ENCODE measurements around the gene CABLES1.
A peak's percentile ranks its signal among the peaks of the same experiment; 100 is the strongest.
"Not testable (repeated sequence)": the region's sequence is repeated elsewhere in the genome, so short reads cannot be mapped to it uniquely, and the experiment has no call there.

The CABLES1 gene

DNA sequence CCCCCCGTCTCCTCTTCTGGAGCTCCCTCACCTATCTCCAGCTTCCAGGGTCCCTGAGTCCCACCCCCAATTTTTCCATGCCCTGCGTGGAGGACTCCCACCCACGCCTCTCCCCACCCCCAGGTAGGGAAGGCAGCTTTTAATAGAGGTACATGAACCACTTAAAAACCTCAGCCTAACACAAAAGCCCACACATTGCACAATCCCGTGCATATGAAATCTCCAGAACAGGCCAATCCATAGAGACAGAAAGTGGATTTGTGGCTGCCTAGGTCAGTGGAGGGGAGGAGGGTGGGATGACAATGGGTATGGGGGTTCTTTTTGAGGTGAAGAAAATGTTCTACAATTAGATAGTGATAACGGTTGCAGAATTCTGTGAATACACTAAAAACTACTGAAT lies 145.6 kb downstream of the CABLES1 start:
- H3K27ac ChIP-seq (ENCODE audit: poor library complexity, severe bottlenecking), result peak overlapping the region; percentile 73
- no peaks in the 10 kb centered on the region for H3K27me3 ChIP-seq (ENCODE audit: insufficient read depth, poor library complexity, severe bottlenecking)
- no peak for TF ChIP-seq CTCF (IDR thresholded peaks at IDR 0.05; ENCODE audit: poor library complexity, severe bottlenecking)
- H3K9me3 ChIP-seq (ENCODE audit: severe bottlenecking), result no peaks in the 10 kb centered on the region
- ATAC-seq (ENCODE audit: low read depth) (no peak), DNase-seq (ENCODE audit: low spot score) (peak; percentile 21)
- H3K36me3 ChIP-seq (ENCODE audit: low read depth), result no peaks in the 10 kb centered on the region
- H3K4me1 ChIP-seq (ENCODE audit: insufficient read depth, poor library complexity, severe bottlenecking), result peaks cover 29% of the 10 kb centered on the region
- no peak overlapping the region for H3K4me3 ChIP-seq (ENCODE audit: severe bottlenecking)

GRCh38 chr18:23281626-23282436 lies 146.5 kb downstream of the CABLES1 start:
- peaks cover 29% of the 10 kb centered on the region for H3K4me1 ChIP-seq (ENCODE audit: insufficient read depth, poor library complexity, severe bottlenecking)
- DNase-seq (ENCODE audit: low spot score) (peak; percentile 83), ATAC-seq (ENCODE audit: low read depth) (peak; percentile 86)
- no peaks in the 10 kb centered on the region for H3K27me3 ChIP-seq (ENCODE audit: insufficient read depth, poor library complexity, severe bottlenecking)
- H3K9me3 ChIP-seq (ENCODE audit: severe bottlenecking), result no peaks in the 10 kb centered on the region
- peak overlapping the region; percentile 73 for H3K27ac ChIP-seq (ENCODE audit: poor library complexity, severe bottlenecking)
- TF ChIP-seq CTCF (IDR thresholded peaks at IDR 0.05; ENCODE audit: poor library complexity, severe bottlenecking), result no peak
- no peaks in the 10 kb centered on the region for H3K36me3 ChIP-seq (ENCODE audit: low read depth)
- H3K4me3 ChIP-seq (ENCODE audit: severe bottlenecking), result no peak overlapping the region

DNA sequence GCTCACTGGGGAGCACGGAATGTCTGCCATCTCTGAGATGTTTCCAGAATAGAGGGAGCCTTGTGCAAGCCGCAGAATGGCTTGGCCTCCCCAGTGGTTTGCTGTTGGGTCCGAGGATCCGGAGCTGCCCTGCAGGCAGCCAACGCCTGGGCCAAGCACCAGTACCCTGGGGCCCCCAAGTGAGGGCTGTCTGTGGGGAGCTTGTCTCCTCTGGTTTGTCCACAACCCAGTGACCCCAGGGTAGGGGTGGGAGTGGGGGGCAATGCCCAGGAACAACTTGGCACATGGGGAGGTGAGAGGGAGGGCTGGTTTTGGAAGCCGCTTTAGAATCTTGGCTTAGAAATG lies 147.1 kb downstream of the CABLES1 start:
- Histone ChIP-seq H3K27ac (ENCODE audit: poor library complexity, severe bottlenecking) (peak overlapping the region; percentile 73), H3K27me3 (ENCODE audit: insufficient read depth, poor library complexity, severe bottlenecking) (no peaks in the 10 kb centered on the region), H3K4me1 (ENCODE audit: insufficient read depth, poor library complexity, severe bottlenecking) (peaks cover 29% of the 10 kb centered on the region), H3K9me3 (ENCODE audit: severe bottlenecking) (no peaks in the 10 kb centered on the region), H3K36me3 (ENCODE audit: low read depth) (no peaks in the 10 kb centered on the region), H3K4me3 (ENCODE audit: severe bottlenecking) (no peak overlapping the region)
- TF ChIP-seq CTCF (IDR thresholded peaks at IDR 0.05; ENCODE audit: poor library complexity, severe bottlenecking), result no peak
- ATAC-seq (ENCODE audit: low read depth) (no peak; the same call in 2 of the 3 replicates), DNase-seq (ENCODE audit: low spot score) (peak; percentile 39)

GRCh38 chr18:23283916-23284430 lies 148.7 kb downstream of the CABLES1 start:
- peaks cover 29% of the 10 kb centered on the region for H3K4me1 ChIP-seq (ENCODE audit: insufficient read depth, poor library complexity, severe bottlenecking)
- no peaks in the 10 kb centered on the region for H3K9me3 ChIP-seq (ENCODE audit: severe bottlenecking)
- H3K36me3 ChIP-seq (ENCODE audit: low read depth), result no peaks in the 10 kb centered on the region
- no peak for TF ChIP-seq CTCF (IDR thresholded peaks at IDR 0.05; ENCODE audit: poor library complexity, severe bottlenecking)
- H3K27ac ChIP-seq (ENCODE audit: poor library complexity, severe bottlenecking), result peak overlapping the region; percentile 73
- peak; percentile 90 for ATAC-seq (ENCODE audit: low read depth)
- H3K4me3 ChIP-seq (ENCODE audit: severe bottlenecking), result no peak overlapping the region
- peak; percentile 61 for DNase-seq (ENCODE audit: low spot score)
- no peaks in the 10 kb centered on the region for H3K27me3 ChIP-seq (ENCODE audit: insufficient read depth, poor library complexity, severe bottlenecking)

- H3K9me3 ChIP-seq (ENCODE audit: severe bottlenecking), result no peaks in the 10 kb centered on the region
- no peak for TF ChIP-seq CTCF (IDR thresholded peaks at IDR 0.05; ENCODE audit: poor library complexity, severe bottlenecking)
- H3K4me1 ChIP-seq (ENCODE audit: insufficient read depth, poor library complexity, severe bottlenecking), result peaks cover 29% of the 10 kb centered on the region
- H3K27ac ChIP-seq (ENCODE audit: poor library complexity, severe bottlenecking), result peak overlapping the region; percentile 73
- DNase-seq (ENCODE audit: low spot score) (peak; percentile 10), ATAC-seq (ENCODE audit: low read depth) (no peak)
- no peaks in the 10 kb centered on the region for H3K27me3 ChIP-seq (ENCODE audit: insufficient read depth, poor library complexity, severe bottlenecking)
- no peak overlapping the region for H3K4me3 ChIP-seq (ENCODE audit: severe bottlenecking)
- H3K36me3 ChIP-seq (ENCODE audit: low read depth), result no peaks in the 10 kb centered on the region
Observed at GRCh38 chr18:23284629-23285028, 149.3 kb downstream of the CABLES1 start.

- peaks cover 29% of the 10 kb centered on the region for H3K4me1 ChIP-seq (ENCODE audit: insufficient read depth, poor library complexity, severe bottlenecking)
Observed at GRCh38 chr18:23285581-23285980, 150.3 kb downstream of the CABLES1 start.

More at GRCh38 chr18:23285581-23285980, 150.3 kb downstream of the CABLES1 start:
- not testable (repeated sequence) for ATAC-seq (ENCODE audit: low read depth); H3K27ac ChIP-seq (ENCODE audit: poor library complexity, severe bottlenecking); DNase-seq (ENCODE audit: low spot score); H3K27me3 ChIP-seq (ENCODE audit: insufficient read depth, poor library complexity, severe bottlenecking); H3K9me3 ChIP-seq (ENCODE audit: severe bottlenecking); H3K4me3 ChIP-seq (ENCODE audit: severe bottlenecking); H3K36me3 ChIP-seq (ENCODE audit: low read depth)

Measured in RWPE2 (cell line).